HAP-1 (cell line): Measurements from ENCODE around the gene HCN3.
"Not testable (repeated sequence)": the region's sequence is repeated elsewhere in the genome, so short reads cannot be mapped to it uniquely, and the experiment has no call there.

Source experiments
- DNase-seq, 2 experiments: peaks; one replicate each; pipeline ENCODE4 v3.0.0-alpha.2; 2016 to 2020; ENCODE audit warnings: low spot score in 2 of 2
- H3K27me3 ChIP-seq: fragments of 250-450 bp; sonication (Bioruptor Pico); 2 replicates; pipeline ENCODE4 v1.5.1; 2020; ENCODE audit warnings: low read depth, mild to moderate bottlenecking, moderate library complexity
- H3K36me3 ChIP-seq: fragments of 250-450 bp; sonication (Bioruptor Pico); replicated peaks from 2 replicates; pipeline ENCODE4 v1.5.1; 2020; ENCODE audit warnings: mild to moderate bottlenecking
- H3K4me1 ChIP-seq: fragments of 250-450 bp; sonication (Bioruptor Pico); 2 replicates; pipeline ENCODE4 v1.5.1; 2020; ENCODE audit warnings: mild to moderate bottlenecking
- H3K4me3 ChIP-seq: fragments of 250-450 bp; sonication (Bioruptor Pico); 2 replicates; pipeline ENCODE4 v1.5.1; 2020; ENCODE audit warnings: mild to moderate bottlenecking, moderate library complexity
- H3K9me3 ChIP-seq: fragments of 250-450 bp; sonication (Bioruptor Pico); 2 replicates; pipeline ENCODE4 v1.5.1; 2020; ENCODE audit warnings: mild to moderate bottlenecking, moderate library complexity
- in situ Hi-C: fragments of 300-500 bp; cut with MboI; formaldehyde crosslinking; loops from 3 replicates; pipeline ENCODE4 v1.14.3; 2020; ENCODE audit warnings: low sequenced_read_pairs, inconsistent platforms, mixed read lengths

The HCN3 gene

GRCh38 chr1:155320661-155321617, 43.7 kb downstream of the HCN3 start, which contains the start of gene RUSC1:
TSS of gene RUSC1 (plus strand) at chr1:155320894. CDS start at chr1:155321774, 880 bp downstream.
- H3K4me1 ChIP-seq, result peaks cover 9% of the 10 kb centered on the region; the same call in 1 of the 2 replicates
- H3K36me3 ChIP-seq, result peaks cover 55% of the 10 kb centered on the region
- in situ Hi-C loops, result no loop called here
- no peaks in the 10 kb centered on the region for H3K9me3 ChIP-seq
- H3K27me3 ChIP-seq, result no peaks in the 10 kb centered on the region
- H3K4me3 ChIP-seq, result no peak within 1 kb of the TSS
- peak in 1 of 2 experiments; percentile 41 for DNase-seq

GRCh38 chr1:155321639-155322503, 44.6 kb downstream of the HCN3 start:
- Histone ChIP-seq H3K4me1 (peaks cover 9% of the 10 kb centered on the region; the same call in 1 of the 2 replicates), H3K9me3 (no peaks in the 10 kb centered on the region), H3K27me3 (no peaks in the 10 kb centered on the region), H3K36me3 (peaks cover 64% of the 10 kb centered on the region), H3K4me3 (peak overlapping the region; percentile 68; the same call in 1 of the 2 replicates)
- in situ Hi-C loops, result no loop called here
- peak in 1 of 2 experiments; percentile 29 for DNase-seq

- Histone ChIP-seq H3K4me1 (peaks cover 9% of the 10 kb centered on the region; the same call in 1 of the 2 replicates), H3K27me3 (no peaks in the 10 kb centered on the region), H3K4me3 (peak overlapping the region; percentile 68), H3K36me3 (peaks cover 64% of the 10 kb centered on the region), H3K9me3 (no peaks in the 10 kb centered on the region)
- DNase-seq, result peak in 1 of 2 experiments; percentile 43
- in situ Hi-C loops, result no loop called here
Measured at GRCh38 chr1:155322571-155322952, 45.3 kb downstream of the HCN3 start.

- peaks cover 9% of the 10 kb centered on the region; the same call in 1 of the 2 replicates for H3K4me1 ChIP-seq
- peak overlapping the region; percentile 68 for H3K4me3 ChIP-seq
- H3K36me3 ChIP-seq, result peaks cover 63% of the 10 kb centered on the region
- in situ Hi-C loops, result no loop called here
- H3K9me3 ChIP-seq, result no peaks in the 10 kb centered on the region
- no peaks in the 10 kb centered on the region for H3K27me3 ChIP-seq
- peak; percentile 94 to 97 for DNase-seq
Measured at GRCh38 chr1:155322953-155323728, 45.9 kb downstream of the HCN3 start.

GRCh38 chr1:155323729-155324036, 46.4 kb downstream of the HCN3 start:
- in situ Hi-C loops, result no loop called here
- no peaks in the 10 kb centered on the region for H3K9me3 ChIP-seq
- no peaks in the 10 kb centered on the region for H3K27me3 ChIP-seq
- peak overlapping the region; percentile 68 for H3K4me3 ChIP-seq
- DNase-seq, result peak; percentile 80 to 89
- peaks cover 60% of the 10 kb centered on the region for H3K36me3 ChIP-seq
- peaks cover 9% of the 10 kb centered on the region; the same call in 1 of the 2 replicates for H3K4me1 ChIP-seq

GRCh38 chr1:155324037-155324716, 46.9 kb downstream of the HCN3 start:
- in situ Hi-C loops, result no loop called here
- peak; percentile 98 for DNase-seq
- Histone ChIP-seq H3K9me3 (no peaks in the 10 kb centered on the region), H3K4me1 (peaks cover 9% of the 10 kb centered on the region; the same call in 1 of the 2 replicates), H3K4me3 (peak overlapping the region; percentile 68), H3K36me3 (peaks cover 59% of the 10 kb centered on the region), H3K27me3 (no peaks in the 10 kb centered on the region)

GRCh38 chr1:155324717-155325602, 47.7 kb downstream of the HCN3 start:
- Histone ChIP-seq H3K27me3 (no peaks in the 10 kb centered on the region), H3K36me3 (peaks cover 53% of the 10 kb centered on the region), H3K4me1 (peaks cover 9% of the 10 kb centered on the region; the same call in 1 of the 2 replicates), H3K4me3 (peak overlapping the region; percentile 68), H3K9me3 (no peaks in the 10 kb centered on the region)
- peak; percentile 51 to 83 for DNase-seq
- in situ Hi-C loops, result no loop called here

- in situ Hi-C loops, result no loop called here
- peaks cover 9% of the 10 kb centered on the region; the same call in 1 of the 2 replicates for H3K4me1 ChIP-seq
- peaks cover 53% of the 10 kb centered on the region for H3K36me3 ChIP-seq
- no peaks in the 10 kb centered on the region for H3K9me3 ChIP-seq
- no peaks in the 10 kb centered on the region for H3K27me3 ChIP-seq
- peak overlapping the region; percentile 68 for H3K4me3 ChIP-seq
- no peak for DNase-seq
Measured at GRCh38 chr1:155325603-155325893, 48.3 kb downstream of the HCN3 start.

- H3K4me3 ChIP-seq, result no peak overlapping the region
- H3K9me3 ChIP-seq, result no peaks in the 10 kb centered on the region
- H3K27me3 ChIP-seq, result no peaks in the 10 kb centered on the region
- H3K36me3 ChIP-seq, result peaks cover 55% of the 10 kb centered on the region
- peaks cover 9% of the 10 kb centered on the region; the same call in 1 of the 2 replicates for H3K4me1 ChIP-seq
- in situ Hi-C loops, result no loop called here
- DNase-seq, result no peak
Measured at GRCh38 chr1:155326020-155326526, 48.8 kb downstream of the HCN3 start.

- peaks cover 9% of the 10 kb centered on the region; the same call in 1 of the 2 replicates for H3K4me1 ChIP-seq
- in situ Hi-C loops, result no loop called here
Measured at GRCh38 chr1:155326631-155327037, 49.4 kb downstream of the HCN3 start.

GRCh38 chr1:155327981-155328380, 50.7 kb downstream of the HCN3 start:
- Histone ChIP-seq H3K4me3 (no peak overlapping the region), H3K9me3 (no peaks in the 10 kb centered on the region), H3K36me3 (peaks cover 51% of the 10 kb centered on the region), H3K27me3 (no peaks in the 10 kb centered on the region), H3K4me1 (no peaks in the 10 kb centered on the region; the same call in 1 of the 2 replicates)
- DNase-seq, result no peak
- in situ Hi-C loops, result no loop called here

More at GRCh38 chr1:155326631-155327037, 49.4 kb downstream of the HCN3 start:
- Histone ChIP-seq H3K27me3 (no peaks in the 10 kb centered on the region), H3K9me3 (no peaks in the 10 kb centered on the region), H3K36me3 (peaks cover 53% of the 10 kb centered on the region), H3K4me3 (no peak overlapping the region)
- no peak for DNase-seq

GRCh38 chr1:155328856-155329255, 51.6 kb downstream of the HCN3 start:
- H3K4me1 ChIP-seq, H3K9me3 ChIP-seq, in situ Hi-C loops, DNase-seq, H3K27me3 ChIP-seq, H3K4me3 ChIP-seq: not testable (repeated sequence)
- H3K36me3 ChIP-seq, result peaks cover 60% of the 10 kb centered on the region
